ENCODE data around the gene MAGED4. TPM values are rescaled to one million over a fixed set of nuclear protein-coding genes. Genes with fewer than 3 reads are reported as not detected.

Gene MAGED4, protein sequence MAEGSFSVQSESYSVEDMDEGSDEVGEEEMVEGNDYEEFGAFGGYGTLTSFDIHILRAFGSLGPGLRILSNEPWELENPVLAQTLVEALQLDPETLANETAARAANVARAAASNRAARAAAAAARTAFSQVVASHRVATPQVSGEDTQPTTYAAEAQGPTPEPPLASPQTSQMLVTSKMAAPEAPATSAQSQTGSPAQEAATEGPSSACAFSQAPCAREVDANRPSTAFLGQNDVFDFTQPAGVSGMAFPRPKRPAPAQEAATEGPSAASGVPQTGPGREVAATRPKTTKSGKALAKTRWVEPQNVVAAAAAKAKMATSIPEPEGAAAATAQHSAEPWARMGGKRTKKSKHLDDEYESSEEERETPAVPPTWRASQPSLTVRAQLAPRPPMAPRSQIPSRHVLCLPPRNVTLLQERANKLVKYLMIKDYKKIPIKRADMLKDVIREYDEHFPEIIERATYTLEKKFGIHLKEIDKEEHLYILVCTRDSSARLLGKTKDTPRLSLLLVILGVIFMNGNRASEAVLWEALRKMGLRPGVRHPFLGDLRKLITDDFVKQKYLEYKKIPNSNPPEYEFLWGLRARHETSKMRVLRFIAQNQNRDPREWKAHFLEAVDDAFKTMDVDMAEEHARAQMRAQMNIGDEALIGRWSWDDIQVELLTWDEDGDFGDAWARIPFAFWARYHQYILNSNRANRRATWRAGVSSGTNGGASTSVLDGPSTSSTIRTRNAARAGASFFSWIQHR
- total RNA-seq: 5.7 and 7.0 TPM in 2 replicates

DNA sequence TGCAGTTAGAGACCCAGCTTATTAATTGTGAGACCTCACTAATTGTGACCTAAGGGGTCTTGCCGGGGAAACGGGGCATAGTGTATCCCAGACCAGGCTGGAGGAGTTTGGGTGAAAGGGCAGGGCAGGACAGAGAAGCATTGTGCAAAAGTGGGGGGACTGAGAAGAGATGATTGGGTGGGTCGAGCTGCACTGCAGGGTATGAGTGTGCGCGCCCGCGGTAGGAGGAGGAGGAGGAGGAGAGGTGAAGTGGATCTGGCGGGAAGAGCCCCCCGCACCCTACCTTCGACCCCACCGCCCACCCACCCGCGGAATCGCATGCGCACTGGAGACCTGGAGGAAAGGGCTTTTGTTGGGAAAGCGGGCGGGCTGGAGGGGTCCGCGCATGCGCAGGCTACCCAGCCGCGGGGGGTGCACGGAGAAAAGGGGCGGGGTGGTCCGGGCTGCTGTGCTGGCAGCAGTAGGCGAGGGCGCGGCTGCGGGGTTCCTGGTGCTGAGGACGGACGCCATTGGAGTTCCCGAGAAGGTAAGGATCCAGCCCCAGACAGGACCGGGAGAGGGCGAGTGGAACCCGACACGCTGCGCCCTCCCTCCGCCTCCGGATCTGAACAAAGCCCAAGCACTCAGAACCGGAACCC is at the start of gene MAGED4:
Gene MAGED4 (plus strand): TSS at position 449 of the 638 bp plus-strand sequence. CDS start 1,035 bp downstream, outside the sequence.

Small RNA genes within 50 kb of the gene (small RNA-seq; reads per million reads assigned to genes)
- gene SNORA11D: not detected

Other genes with a start within 250 kb of the MAGED4 start
- 1.2 and 7.1 TPM in 2 replicates for gene MAGED4B, start 115.7 kb upstream of the MAGED4 start, total RNA-seq
- not detected in 2 replicates for gene XAGE2, start 184.1 kb downstream of the MAGED4 start, total RNA-seq